Fibroblast of villous mesenchyme (primary cell): ENCODE results near the gene TBX10. TPM values are rescaled to one million over a fixed set of nuclear protein-coding genes. Genes with fewer than 3 reads are reported as not detected.

Source experiments
- DNase-seq: peaks from one replicate; pipeline ENCODE4 v3.0.0-alpha.2; 2010; ENCODE audit warnings: low read depth
- H3K4me3 ChIP-seq: 2 replicates; pipeline ENCODE4 v1.5.1; 2011; ENCODE audit warnings: low read depth, mild to moderate bottlenecking, low read length
- total RNA-seq: library from RNA; depleted of rRNA; stranded (reverse); fragments of >200 nt; gene quantifications from 2 replicates; pipeline ENCODE4 v1.2.3, GENCODE V29; 2012
- TF ChIP-seq, protein P1 (sequence below): IDR thresholded peaks from 2 replicates; pipeline ENCODE4 v1.5.1; 2012; ENCODE audit warnings: low read depth, mild to moderate bottlenecking, low read length; ENCODE audit not compliant: insufficient read depth

Gene TBX10
- total RNA-seq, 1 donor: not detected

DNA sequence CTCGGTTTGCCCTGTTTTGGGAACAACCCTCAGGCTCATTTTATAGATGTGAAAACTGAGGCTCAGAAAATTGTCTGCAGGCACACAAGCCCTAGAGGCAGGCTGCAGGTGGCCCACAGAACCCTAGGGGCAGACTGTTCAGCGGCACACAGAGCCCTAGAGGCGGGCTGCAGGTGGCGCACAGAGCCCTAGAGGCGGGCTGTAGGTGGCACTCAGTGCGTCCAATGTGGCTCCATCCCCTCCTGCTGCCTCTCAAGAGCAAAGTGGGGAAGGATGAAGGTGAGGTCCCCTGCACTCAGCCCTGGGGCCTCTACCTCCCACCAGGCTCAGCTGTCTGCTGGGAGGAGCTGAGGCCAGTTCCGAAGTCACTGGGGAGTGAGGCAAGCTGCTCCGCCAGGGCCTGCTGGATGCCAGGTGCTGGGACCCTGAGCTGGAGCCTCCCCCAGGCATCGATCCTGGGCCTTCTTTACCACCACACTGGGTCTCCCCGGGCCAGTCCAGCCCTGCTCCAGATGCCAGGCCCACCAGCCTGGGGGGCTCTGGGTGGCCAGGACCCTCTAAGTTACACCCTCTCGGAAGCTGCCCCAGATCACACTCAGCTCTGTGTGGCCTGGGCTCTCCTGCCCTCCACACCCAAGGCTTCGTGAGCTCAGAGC is 8.7 kb upstream of the TBX10 start:
- DNase-seq: no peak
- TF ChIP-seq, protein P1, sequence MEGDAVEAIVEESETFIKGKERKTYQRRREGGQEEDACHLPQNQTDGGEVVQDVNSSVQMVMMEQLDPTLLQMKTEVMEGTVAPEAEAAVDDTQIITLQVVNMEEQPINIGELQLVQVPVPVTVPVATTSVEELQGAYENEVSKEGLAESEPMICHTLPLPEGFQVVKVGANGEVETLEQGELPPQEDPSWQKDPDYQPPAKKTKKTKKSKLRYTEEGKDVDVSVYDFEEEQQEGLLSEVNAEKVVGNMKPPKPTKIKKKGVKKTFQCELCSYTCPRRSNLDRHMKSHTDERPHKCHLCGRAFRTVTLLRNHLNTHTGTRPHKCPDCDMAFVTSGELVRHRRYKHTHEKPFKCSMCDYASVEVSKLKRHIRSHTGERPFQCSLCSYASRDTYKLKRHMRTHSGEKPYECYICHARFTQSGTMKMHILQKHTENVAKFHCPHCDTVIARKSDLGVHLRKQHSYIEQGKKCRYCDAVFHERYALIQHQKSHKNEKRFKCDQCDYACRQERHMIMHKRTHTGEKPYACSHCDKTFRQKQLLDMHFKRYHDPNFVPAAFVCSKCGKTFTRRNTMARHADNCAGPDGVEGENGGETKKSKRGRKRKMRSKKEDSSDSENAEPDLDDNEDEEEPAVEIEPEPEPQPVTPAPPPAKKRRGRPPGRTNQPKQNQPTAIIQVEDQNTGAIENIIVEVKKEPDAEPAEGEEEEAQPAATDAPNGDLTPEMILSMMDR: no peak
- H3K4me3 ChIP-seq: no peak overlapping the region

DNA sequence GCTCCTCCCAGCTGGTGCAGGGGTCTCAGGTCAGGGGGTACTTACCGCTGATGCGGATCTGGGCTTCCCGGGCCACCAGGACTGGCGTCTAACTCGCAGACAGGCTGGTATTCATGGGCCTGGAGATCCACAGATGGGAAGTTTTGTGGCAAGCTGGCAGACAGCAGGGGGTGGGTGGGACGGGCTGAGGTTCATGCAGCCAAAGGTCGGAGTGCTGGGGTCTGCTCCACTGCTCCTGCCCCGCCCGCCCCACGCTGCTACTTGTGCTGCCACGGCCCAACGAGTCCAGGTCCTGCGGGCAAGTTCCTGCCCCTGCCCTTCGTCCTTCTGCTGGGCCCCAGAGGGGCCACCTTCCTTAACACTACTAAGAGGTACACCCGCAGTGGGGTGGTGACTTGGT is 7.9 kb upstream of the TBX10 start:
- H3K4me3 ChIP-seq: no peak overlapping the region
- DNase-seq: no peak
- TF ChIP-seq, protein P1: no peak

DNA sequence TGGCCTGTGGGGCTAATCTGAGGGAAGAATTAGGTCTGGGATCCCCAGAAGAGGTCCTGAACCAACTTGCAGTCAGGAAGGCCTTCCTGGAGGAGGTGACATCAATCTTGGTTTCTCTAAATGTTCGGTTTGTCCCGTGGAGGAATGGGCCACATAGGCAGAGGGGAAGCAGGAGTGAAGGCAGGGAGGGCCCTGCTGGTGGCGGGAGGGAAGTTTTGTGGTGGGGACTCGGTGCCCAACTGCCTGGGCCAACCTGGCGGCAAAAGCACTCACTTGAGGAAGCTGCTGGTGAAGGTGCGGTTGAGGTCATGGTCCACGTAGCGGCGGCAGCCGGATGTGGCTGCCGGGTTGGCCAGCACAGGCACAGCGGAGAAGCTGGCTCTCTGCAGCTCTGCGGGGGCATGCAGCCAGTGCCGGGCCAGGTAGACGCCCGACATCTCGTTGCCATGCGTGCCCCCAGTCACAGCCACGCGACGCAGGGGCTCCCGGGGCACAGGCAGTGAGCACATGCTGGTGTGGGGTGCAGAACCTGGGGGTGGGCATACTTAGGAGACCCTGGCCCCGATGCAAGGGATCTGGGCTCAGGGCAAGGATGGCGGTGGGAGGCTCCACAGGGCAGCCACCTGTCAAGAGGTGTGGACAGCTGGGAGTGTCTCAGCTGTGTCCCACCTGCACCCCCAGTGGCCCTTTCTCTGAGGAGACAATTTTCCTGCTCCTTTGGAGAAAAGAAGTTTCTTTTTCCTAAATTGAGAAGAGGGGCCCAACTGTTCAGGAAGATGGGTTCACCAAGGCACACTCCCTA is 7.2 kb upstream of the TBX10 start:
- TF ChIP-seq, protein P1: no peak
- no peak overlapping the region for H3K4me3 ChIP-seq
- DNase-seq: no peak

DNA sequence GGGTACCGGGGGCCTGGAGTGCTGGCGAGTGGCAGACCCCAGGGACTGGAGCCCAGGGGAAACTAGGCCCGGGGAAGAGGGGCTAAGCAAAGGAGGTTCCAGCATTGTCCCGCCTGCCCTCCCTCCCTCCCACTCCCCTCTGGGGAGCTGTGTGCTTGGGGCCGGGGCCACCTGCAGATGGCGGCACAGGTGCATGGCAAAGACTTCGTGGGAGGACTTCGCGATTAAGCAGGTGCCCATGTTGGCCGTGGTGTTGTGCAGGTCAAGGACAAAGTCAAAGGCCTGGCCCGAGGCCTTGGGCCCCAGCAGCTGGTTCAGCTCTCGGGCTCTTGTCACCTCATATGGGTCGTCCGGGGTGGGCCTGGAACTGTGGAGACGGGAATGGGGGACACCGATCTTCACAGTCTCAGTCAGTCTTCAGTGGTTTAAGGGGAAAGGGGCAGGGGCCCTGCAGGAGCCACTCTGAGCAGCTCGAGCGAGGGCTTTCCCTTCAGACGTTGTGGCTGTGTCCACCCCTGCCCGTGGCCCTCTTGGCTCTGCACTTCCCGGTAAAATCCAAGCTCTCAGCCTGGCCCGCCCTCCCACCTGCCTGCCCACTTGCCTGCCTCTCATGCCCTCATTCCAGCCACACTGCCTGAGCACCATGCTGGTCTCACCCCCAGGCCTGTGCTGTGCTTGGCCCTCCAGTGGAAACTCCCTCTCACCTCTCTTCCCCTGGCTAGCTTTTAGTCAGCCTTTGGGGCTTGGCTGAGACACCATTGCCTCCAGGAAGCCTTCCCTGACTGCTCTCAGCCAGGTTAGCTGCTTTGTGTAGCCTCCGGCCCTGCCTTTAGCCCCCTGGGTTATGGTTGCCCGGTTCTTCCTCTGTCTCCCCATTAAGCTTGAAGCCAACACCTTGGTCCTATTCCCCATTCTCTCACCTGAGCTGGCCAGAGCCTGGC is 6.2 kb upstream of the TBX10 start:
- TF ChIP-seq, protein P1: no peak
- H3K4me3 ChIP-seq: no peak overlapping the region
- no peak for DNase-seq

DNA sequence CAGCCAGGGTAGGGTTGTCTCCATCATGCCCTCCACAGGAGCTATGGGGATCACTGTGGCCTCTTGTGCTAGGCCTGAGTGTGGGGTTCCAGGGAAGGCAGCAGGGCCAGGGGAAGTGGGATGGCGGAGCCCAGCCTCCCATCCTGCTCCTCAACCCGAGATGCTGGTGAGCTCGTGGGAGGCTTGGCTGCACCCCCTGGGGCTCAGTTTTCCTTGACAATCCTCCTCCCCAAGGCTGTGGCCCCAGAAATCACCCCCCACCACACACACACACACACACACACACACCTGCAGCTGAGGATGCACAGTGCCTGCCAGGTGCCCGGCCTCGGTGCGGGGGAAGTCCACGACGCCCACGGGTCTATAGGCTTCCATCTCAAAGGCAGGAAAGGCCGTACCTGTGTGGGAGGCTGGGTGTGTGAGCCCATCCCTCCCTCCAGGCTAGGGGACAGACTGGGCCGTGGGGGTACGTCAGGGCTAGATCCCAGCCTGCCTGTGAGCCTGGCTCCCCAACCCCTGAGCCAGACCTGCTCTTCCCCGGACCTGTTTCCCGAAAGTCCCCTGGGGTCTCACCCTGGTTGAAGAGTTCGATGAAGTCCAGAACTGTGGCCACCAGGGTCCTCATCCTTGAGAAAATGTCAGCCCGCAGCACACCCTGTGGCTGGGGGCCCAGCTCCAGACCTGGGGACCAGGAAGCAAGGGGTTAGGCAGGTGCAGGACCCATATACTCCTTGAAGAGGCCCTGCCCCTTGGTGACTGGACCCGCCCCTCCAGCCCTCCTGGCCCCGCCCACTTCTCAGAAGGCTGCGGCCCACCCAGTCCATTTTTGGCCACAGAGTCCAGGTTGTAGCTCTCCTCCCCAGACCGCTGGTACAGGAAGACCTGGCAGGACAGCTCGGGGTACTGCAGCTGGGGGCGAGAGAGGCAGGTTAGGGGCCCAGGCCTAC is 5.2 kb upstream of the TBX10 start:
- H3K4me3 ChIP-seq: no peak overlapping the region
- TF ChIP-seq, protein P1: no peak
- no peak for DNase-seq

DNA sequence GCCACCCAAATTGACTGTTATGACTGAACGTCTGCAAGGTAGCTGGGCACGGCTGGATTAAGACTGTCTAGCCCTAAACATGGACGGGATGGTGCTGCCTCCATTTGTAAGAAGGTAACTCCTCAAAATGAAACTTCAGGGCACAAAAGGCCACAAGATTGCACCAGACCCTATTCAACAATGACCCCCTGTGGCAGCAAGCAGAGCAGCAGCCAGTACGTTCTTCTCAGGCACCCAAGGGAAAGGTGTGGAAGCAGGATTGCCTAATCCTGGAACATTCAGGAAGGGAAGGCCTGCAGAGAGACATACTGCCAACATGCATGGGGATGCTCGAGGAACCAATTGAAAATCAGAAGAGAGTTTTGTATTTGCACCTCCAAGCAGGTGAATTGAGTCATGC is 4.5 kb upstream of the TBX10 start:
- TF ChIP-seq, protein P1: peak; percentile 25
- DNase-seq: no peak
- H3K4me3 ChIP-seq: no peak overlapping the region
